Measurements from ENCODE around the gene GRIP1.

The GRIP1 gene

GRCh38 chr12:66453120-66453519 lies 225.8 kb downstream of the GRIP1 start:
- DNase-seq (ENCODE audit: low spot score), result no peak

GRCh38 chr12:66449531-66449930 lies 229.3 kb downstream of the GRIP1 start:
- DNase-seq (ENCODE audit: low spot score), result no peak

GRCh38 chr12:66447643-66448042 lies 231.2 kb downstream of the GRIP1 start:
- no peak for DNase-seq (ENCODE audit: low spot score)

- no peak for DNase-seq (ENCODE audit: low spot score)
These were observed 232.6 kb downstream of the GRIP1 start for GRCh38 chr12:66446276-66446675.

- no peak for DNase-seq (ENCODE audit: low spot score)
These were observed 236.8 kb downstream of the GRIP1 start for GRCh38 chr12:66441905-66442559.

GRCh38 chr12:66438601-66439000 lies 240.3 kb downstream of the GRIP1 start:
- DNase-seq (ENCODE audit: low spot score), result no peak

GRCh38 chr12:66430106-66430505 lies 248.8 kb downstream of the GRIP1 start:
- DNase-seq (ENCODE audit: low spot score), result no peak

- DNase-seq (ENCODE audit: low spot score), result no peak
These were observed 250.0 kb downstream of the GRIP1 start for GRCh38 chr12:66428870-66429269.

- no peak for DNase-seq (ENCODE audit: low spot score)
These were observed 250.6 kb downstream of the GRIP1 start for GRCh38 chr12:66428261-66428660.

- DNase-seq (ENCODE audit: low spot score), result no peak
These were observed 252.2 kb downstream of the GRIP1 start for GRCh38 chr12:66426696-66427095.

- no peak for DNase-seq (ENCODE audit: low spot score)
These were observed 255.6 kb downstream of the GRIP1 start for GRCh38 chr12:66423266-66423665.

GRCh38 chr12:66418908-66419307 lies 260.0 kb downstream of the GRIP1 start:
- DNase-seq (ENCODE audit: low spot score), result no peak

- no peak for DNase-seq (ENCODE audit: low spot score)
These were observed 261.7 kb downstream of the GRIP1 start for GRCh38 chr12:66417217-66417616.

- DNase-seq (ENCODE audit: low spot score), result peak; percentile 61
These were observed 269.5 kb downstream of the GRIP1 start for GRCh38 chr12:66409195-66409871.

- DNase-seq (ENCODE audit: low spot score), result no peak
These were observed 273.5 kb downstream of the GRIP1 start for GRCh38 chr12:66405395-66405794.

- DNase-seq (ENCODE audit: low spot score), result no peak
These were observed 275.1 kb downstream of the GRIP1 start for GRCh38 chr12:66403746-66404145.

- no peak for DNase-seq (ENCODE audit: low spot score)
These were observed 279.0 kb downstream of the GRIP1 start for GRCh38 chr12:66399911-66400306.

- DNase-seq (ENCODE audit: low spot score), result no peak
These were observed 279.7 kb downstream of the GRIP1 start for GRCh38 chr12:66398931-66399910.

- no peak for DNase-seq (ENCODE audit: low spot score)
These were observed 281.1 kb downstream of the GRIP1 start for GRCh38 chr12:66397574-66398290.

- DNase-seq (ENCODE audit: low spot score), result no peak
These were observed 285.0 kb downstream of the GRIP1 start for GRCh38 chr12:66393890-66394289.

- DNase-seq (ENCODE audit: low spot score), result no peak
These were observed 286.5 kb downstream of the GRIP1 start for GRCh38 chr12:66392266-66392915.
